Right renal pelvis (tissue), 4 donors: ENCODE data around the gene LINGO1. TPM values are rescaled to one million over a fixed set of nuclear protein-coding genes. Genes with fewer than 3 reads are reported as not detected.

ENCODE experiments used
- DNase-seq, 4 donors: peaks; one replicate each; pipeline ENCODE4 v3.0.0-alpha.2; 2013; ENCODE audit warnings: low read depth in 4 of 4, low spot score in 3 of 4, missing footprints in 1 of 4
- polyA plus RNA-seq, 4 donors: library from polyadenylated mRNA; unstranded; fragments of 120-200 nt; gene quantifications; one replicate each; pipeline ENCODE4 v1.2.1, GENCODE V29; 2013; ENCODE audit not compliant: insufficient read length in 4 of 4

The LINGO1 gene
- polyA plus RNA-seq, 4 donors, result 14.3 to 18.2 (median 16.3) TPM

GRCh38 chr15:77619883-77620282 lies 12.8 kb downstream of the LINGO1 start:
- no peak for DNase-seq

GRCh38 chr15:77617476-77618230 lies 15.1 kb downstream of the LINGO1 start:
- DNase-seq, result no peak

GRCh38 chr15:77616072-77616471 lies 16.6 kb downstream of the LINGO1 start:
- no peak for DNase-seq

GRCh38 chr15:77615472-77615871 lies 17.2 kb downstream of the LINGO1 start:
- DNase-seq, result no peak

- DNase-seq, result no peak
Observed at GRCh38 chr15:77614251-77614806, 18.4 kb downstream of the LINGO1 start.

GRCh38 chr15:77613814-77614213 lies 18.9 kb downstream of the LINGO1 start:
- DNase-seq, result no peak

- no peak for DNase-seq
Observed at GRCh38 chr15:77612958-77613601, 19.6 kb downstream of the LINGO1 start.

GRCh38 chr15:77611767-77612166 lies 20.9 kb downstream of the LINGO1 start:
- no peak for DNase-seq

GRCh38 chr15:77610731-77611130 lies 22.0 kb downstream of the LINGO1 start:
- DNase-seq, result no peak

- no peak for DNase-seq
Observed at GRCh38 chr15:77609558-77609957, 23.2 kb downstream of the LINGO1 start.

- no peak for DNase-seq
Observed at GRCh38 chr15:77608774-77609173, 23.9 kb downstream of the LINGO1 start.

- no peak for DNase-seq
Observed at GRCh38 chr15:77607894-77608261, 24.8 kb downstream of the LINGO1 start.

- no peak for DNase-seq
Observed at GRCh38 chr15:77607111-77607893, 25.4 kb downstream of the LINGO1 start.

- peak in 2 of 4 donors; percentile 45 to 54 for DNase-seq
Observed at GRCh38 chr15:77606142-77607034, 26.3 kb downstream of the LINGO1 start.

- no peak for DNase-seq
Observed at GRCh38 chr15:77605547-77605946, 27.2 kb downstream of the LINGO1 start.

- no peak for DNase-seq
Observed at GRCh38 chr15:77604973-77605372, 27.7 kb downstream of the LINGO1 start.

GRCh38 chr15:77603611-77604336 lies 28.9 kb downstream of the LINGO1 start:
- DNase-seq, result no peak

- DNase-seq, result no peak
Observed at GRCh38 chr15:77602800-77603199, 29.9 kb downstream of the LINGO1 start.

GRCh38 chr15:77599899-77600298 lies 32.8 kb downstream of the LINGO1 start:
- no peak for DNase-seq

- no peak for DNase-seq
Observed at GRCh38 chr15:77599357-77599756, 33.4 kb downstream of the LINGO1 start.
